ENCODE measurements around the gene SPAG5. TPM values are rescaled to one million over a fixed set of nuclear protein-coding genes. Genes with fewer than 3 reads are reported as not detected.

SPAG5 gene
- 30.9 and 88.3 TPM in 2 replicates for total RNA-seq (ENCODE audit: low replicate concordance)
- long read RNA-seq, full-length matches to known transcripts: 44 of 96 reads
- long read RNA-seq, partial matches to known transcripts: 31 of 96 reads
- long read RNA-seq, other reads (novel, unspliced or antisense): 21 of 96 reads

GRCh38 chr17:28598799-28599310, at the start of gene SPAG5:
Gene SPAG5 (minus strand): TSS chr17:28599025. CDS start chr17:28598946, 79 bp downstream.
- Mint-ChIP-seq H3K27me3 (no peaks in the 10 kb centered on the region), H3K36me3 (no peaks in the 10 kb centered on the region), H3K27ac (peak within 1 kb of the TSS; percentile 92), H3K9me3 (no peaks in the 10 kb centered on the region), H3K4me3 (peak within 1 kb of the TSS; percentile 97), H3K4me1 (ENCODE audit: unreplicated experiment) (peaks cover 24% of the 10 kb centered on the region)
- no peak for TF ChIP-seq CTCF (conservative IDR thresholded peaks at IDR 0.05)
- peak; percentile 97 for DNase-seq (ENCODE audit: extremely low spot score, unreplicated experiment)

DNA sequence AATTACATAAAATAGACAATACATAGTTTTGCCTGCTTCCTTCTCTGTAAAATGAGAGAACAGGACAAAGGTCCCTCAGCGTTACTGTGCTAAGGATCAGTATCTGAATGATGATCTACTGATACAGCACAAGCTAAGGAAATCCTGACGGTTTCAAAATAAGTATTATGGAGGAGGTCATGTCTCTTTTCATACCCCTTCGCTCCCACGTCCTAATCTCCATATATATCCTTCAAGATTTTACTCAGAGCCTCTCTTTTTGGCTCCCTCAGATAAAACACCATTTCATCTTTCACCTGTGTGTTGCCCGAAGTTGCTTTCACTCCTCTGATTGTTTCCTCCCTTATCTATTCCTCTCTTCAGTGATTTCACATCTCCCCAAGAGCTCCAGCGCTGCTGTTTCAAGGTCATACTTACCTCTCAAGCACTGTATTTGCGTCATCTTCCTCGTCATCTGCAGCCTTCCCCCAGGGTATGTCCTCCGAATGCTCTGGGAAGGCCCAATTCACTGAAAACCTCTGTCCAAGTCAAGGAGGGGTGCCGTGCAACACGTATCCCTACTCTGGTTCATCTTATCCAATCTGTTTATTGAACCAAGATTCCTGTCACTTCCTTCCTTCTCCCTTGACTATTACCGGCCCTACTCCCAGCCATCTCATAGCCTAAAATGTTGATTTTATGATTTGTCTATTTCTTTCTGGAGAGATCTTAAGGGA, 47.4 kb upstream of the SPAG5 start:
- no peaks in the 10 kb centered on the region for H3K27me3 Mint-ChIP-seq
- H3K36me3 Mint-ChIP-seq: peaks cover 14% of the 10 kb centered on the region
- TF ChIP-seq CTCF (conservative IDR thresholded peaks at IDR 0.05): no peak
- peak overlapping the region; percentile 92 for H3K4me3 Mint-ChIP-seq
- H3K27ac Mint-ChIP-seq: peak overlapping the region; percentile 96
- no peaks in the 10 kb centered on the region for H3K9me3 Mint-ChIP-seq
- no peak for DNase-seq (ENCODE audit: extremely low spot score, unreplicated experiment)
- H3K4me1 Mint-ChIP-seq (ENCODE audit: unreplicated experiment): peaks cover 22% of the 10 kb centered on the region

DNA sequence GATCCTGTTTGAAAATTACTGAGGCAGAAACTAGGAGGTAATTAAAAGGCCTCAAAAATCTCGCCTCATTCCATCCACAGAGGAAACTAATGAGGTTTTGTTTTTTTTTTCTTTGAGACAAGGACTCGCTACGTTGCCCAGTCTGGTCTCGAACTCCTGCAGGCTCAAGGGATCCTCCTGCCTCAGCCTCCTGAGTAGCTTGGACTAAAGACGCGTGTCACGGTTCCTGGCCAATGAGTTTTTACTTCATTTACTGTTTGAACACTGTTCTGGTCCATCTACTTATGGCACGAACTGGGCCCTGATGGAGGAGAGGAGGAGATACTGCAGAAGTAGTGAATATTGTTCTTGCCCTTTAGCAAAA, 46.7 kb upstream of the SPAG5 start:
- Mint-ChIP-seq H3K4me3 (peak overlapping the region; percentile 92), H3K4me1 (ENCODE audit: unreplicated experiment) (peaks cover 22% of the 10 kb centered on the region), H3K9me3 (no peaks in the 10 kb centered on the region), H3K36me3 (peaks cover 15% of the 10 kb centered on the region), H3K27ac (peak overlapping the region; percentile 96), H3K27me3 (no peaks in the 10 kb centered on the region)
- no peak for DNase-seq (ENCODE audit: extremely low spot score, unreplicated experiment)
- TF ChIP-seq CTCF (conservative IDR thresholded peaks at IDR 0.05): no peak

DNA sequence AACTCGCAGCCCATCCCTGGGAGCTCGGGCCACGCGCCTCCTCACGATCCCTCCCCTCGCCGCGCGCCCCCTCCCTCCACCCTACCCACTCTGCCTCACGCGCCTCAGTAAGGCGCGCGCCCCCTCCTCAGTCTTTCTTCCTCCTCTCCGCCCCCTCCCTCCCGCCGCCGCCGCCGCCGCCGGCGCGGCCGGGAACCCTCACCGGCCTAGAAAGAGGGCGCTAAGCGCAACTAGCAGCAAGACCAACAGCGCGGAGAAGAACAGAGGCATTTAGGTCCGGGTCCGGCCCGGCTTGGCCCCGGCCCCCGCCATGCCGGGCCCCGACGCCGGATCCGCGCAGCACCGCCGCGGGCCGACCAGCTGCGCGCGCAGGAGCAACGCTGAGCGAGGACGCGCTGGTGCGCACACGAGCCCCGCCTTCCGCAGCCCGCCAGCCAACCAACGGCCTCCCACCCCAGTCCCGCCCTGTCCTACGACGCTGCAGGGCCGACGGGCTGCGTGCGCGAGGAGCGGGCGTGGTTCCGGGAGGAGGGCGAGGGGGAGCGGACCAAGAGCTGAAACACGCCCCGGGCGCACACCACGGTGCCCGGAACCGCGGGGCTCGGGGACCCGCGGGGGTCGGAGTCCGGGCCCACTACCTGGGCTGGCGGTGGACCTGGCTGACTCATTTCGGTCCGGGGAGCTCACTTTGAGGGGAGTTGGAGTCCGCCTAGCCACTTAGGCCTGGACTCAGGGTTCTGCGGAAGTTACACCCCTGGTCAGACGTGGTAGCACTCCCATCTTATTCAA, 46.2 kb upstream of the SPAG5 start, which contains the start of gene BLTP2:
TSS of gene BLTP2 (minus strand) at position 372 of the 789 bp plus-strand sequence. CDS start at position 270, 102 bp downstream.
- H3K4me1 Mint-ChIP-seq (ENCODE audit: unreplicated experiment): peaks cover 22% of the 10 kb centered on the region
- H3K27ac Mint-ChIP-seq: peak within 1 kb of the TSS; percentile 96
- H3K4me3 Mint-ChIP-seq: peak within 1 kb of the TSS; percentile 92
- peak; percentile 93 for DNase-seq (ENCODE audit: extremely low spot score, unreplicated experiment)
- peak; percentile 32 for TF ChIP-seq CTCF (conservative IDR thresholded peaks at IDR 0.05)
- peaks cover 19% of the 10 kb centered on the region for H3K36me3 Mint-ChIP-seq
- no peaks in the 10 kb centered on the region for H3K9me3 Mint-ChIP-seq
- no peaks in the 10 kb centered on the region for H3K27me3 Mint-ChIP-seq

DNA sequence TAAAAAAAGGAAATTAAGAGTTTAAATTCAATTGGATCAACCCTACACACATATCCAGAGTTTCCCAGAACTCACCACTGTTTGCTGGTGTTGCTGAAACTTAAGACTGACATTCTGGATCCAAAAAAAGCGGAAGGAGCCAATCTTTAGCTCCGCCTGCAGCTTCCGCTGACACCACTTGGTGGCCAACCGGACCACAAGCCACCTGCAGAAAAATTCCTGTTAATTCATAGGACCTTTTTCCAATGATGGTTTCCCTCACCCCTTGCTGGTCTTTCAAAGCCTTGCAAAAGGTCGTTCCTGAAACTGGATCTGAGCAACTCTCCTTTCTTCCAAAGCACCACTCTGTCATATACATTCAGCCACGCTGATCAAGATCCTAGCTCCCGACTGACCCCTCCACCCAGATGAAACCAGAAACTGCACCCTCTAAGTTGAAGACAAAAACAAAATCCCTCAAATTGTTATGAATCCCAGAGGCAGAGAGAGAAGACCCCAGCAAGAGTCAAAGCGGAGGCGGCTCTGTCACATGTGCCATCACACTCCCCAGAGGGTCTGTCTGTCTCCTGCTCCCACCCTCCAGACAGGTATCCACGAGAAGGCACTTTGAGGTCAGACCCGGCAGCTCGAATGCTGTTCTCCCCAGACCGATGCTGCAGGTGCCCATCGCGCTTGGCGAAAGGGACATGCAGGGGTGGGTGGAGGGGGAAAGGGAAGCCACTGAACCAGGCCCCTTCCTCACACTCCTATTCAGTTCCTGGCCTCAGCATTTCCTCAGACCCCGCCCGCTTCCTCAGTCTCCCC, 45.4 kb upstream of the SPAG5 start:
- H3K36me3 Mint-ChIP-seq: peaks cover 25% of the 10 kb centered on the region
- H3K4me1 Mint-ChIP-seq (ENCODE audit: unreplicated experiment): peaks cover 22% of the 10 kb centered on the region
- peak overlapping the region; percentile 92 for H3K4me3 Mint-ChIP-seq
- peak; percentile 78 for TF ChIP-seq CTCF (conservative IDR thresholded peaks at IDR 0.05)
- no peak for DNase-seq (ENCODE audit: extremely low spot score, unreplicated experiment)
- H3K27ac Mint-ChIP-seq: peak overlapping the region; percentile 91
- H3K27me3 Mint-ChIP-seq: no peaks in the 10 kb centered on the region
- no peaks in the 10 kb centered on the region for H3K9me3 Mint-ChIP-seq
